Small intestine (tissue), 16 donors: ENCODE measurements around the gene KCNH4. TPM values are rescaled to one million over a fixed set of nuclear protein-coding genes. Genes with fewer than 3 reads are reported as not detected.
"Not testable (repeated sequence)": the region's sequence is repeated elsewhere in the genome, so short reads cannot be mapped to it uniquely, and the experiment has no call there.

Source experiments
- DNase-seq, 2 donors: peaks; one replicate each; pipeline versions ENCODE4 v3.0.0 to v3.0.0-alpha.2; 2013
- FAIRE-seq: peaks from 2 replicates; lab custom pipeline; 2012; peaks lifted over from hg19 to GRCh38; lab: Jason Lieb, UNC
- H3K27ac ChIP-seq, 3 donors: one replicate each; pipeline ENCODE4 v1.5.1; 2013; ENCODE audit warnings: low read length in 2 of 3, mild to moderate bottlenecking in 2 of 3, control low read depth in 1 of 3, inconsistent platforms in 1 of 3, low read depth in 1 of 3, moderate library complexity in 1 of 3
- H3K27me3 ChIP-seq, 3 donors: one replicate each; pipeline ENCODE4 v1.6.1; 2013; ENCODE audit warnings: low read length in 3 of 3, inconsistent platforms in 1 of 3; ENCODE audit not compliant: control insufficient read depth in 3 of 3, insufficient read depth in 3 of 3
- H3K36me3 ChIP-seq, 3 donors: one replicate each; pipeline ENCODE4 v1.6.1; 2013; ENCODE audit warnings: low read length in 3 of 3, inconsistent platforms in 1 of 3, low read depth in 1 of 3, mild to moderate bottlenecking in 1 of 3, moderate library complexity in 1 of 3; ENCODE audit not compliant: control insufficient read depth in 3 of 3, insufficient read depth in 2 of 3
- H3K4me1 ChIP-seq, 3 donors: one replicate each; pipeline ENCODE4 v1.6.1; 2013; ENCODE audit warnings: low read length in 2 of 3, inconsistent platforms in 1 of 3, low read depth in 1 of 3, mild to moderate bottlenecking in 1 of 3, moderate library complexity in 1 of 3; ENCODE audit not compliant: control insufficient read depth in 3 of 3, insufficient read depth in 2 of 3
- H3K4me3 ChIP-seq, 3 donors: one replicate each; pipeline ENCODE4 v1.5.1; 2013; ENCODE audit warnings: low read length in 3 of 3, control low read depth in 1 of 3, inconsistent platforms in 1 of 3, low read depth in 1 of 3, mild to moderate bottlenecking in 1 of 3, moderate library complexity in 1 of 3
- H3K9me3 ChIP-seq, 2 donors: one replicate each; pipeline ENCODE4 v1.6.1; 2013; ENCODE audit warnings: low read depth in 1 of 2, low read length in 1 of 2; ENCODE audit not compliant: control insufficient read depth in 2 of 2, insufficient read depth in 1 of 2
- WGBS, 3 donors: extraction: QIAGEN DNeasy Blood & Tissue Kit; methylation state at CpG; one replicate each; pipeline ENCODE4 v1.1.7; 2013; 5-methylcytosine and 5-hydroxymethylcytosine counted together
- long read RNA-seq, 10 donors: transcript quantifications; one replicate each; lab custom pipeline, GENCODE V29; 2026
- polyA plus RNA-seq, 4 donors: library from polyadenylated mRNA; stranded (reverse) in 3 of 4; unstranded in 1 of 4; fragments of 200-250 nt in 3 of 4; fragments of 120-200 nt in 1 of 4; gene quantifications; one replicate each; pipeline versions ENCODE4 v1.2.1 to v1.2.3, GENCODE V29; 2013
- donor health status: healthy with polysubstance abuse.
- donor health status: control.
- donor health status: control.
- donor health status: Bipolar disorder and iron deficiency.
- donor health status: healthy.

Gene KCNH4
- polyA plus RNA-seq = under 1 TPM in 2 of 4 donors, not detected in 2; 0.18 to 0.22 TPM
- long read RNA-seq, donor 1 = 0 reads
- long read RNA-seq, donor 2 = 0 reads
- long read RNA-seq, donor 3 = 0 reads
- long read RNA-seq, donor 4 = 0 reads
- long read RNA-seq, donor 5 = 0 reads
- long read RNA-seq, donor 6 = 0 reads
- long read RNA-seq, donor 7 = 0 reads
- long read RNA-seq, donor 8 = 0 reads
- long read RNA-seq, donor 9 = 0 reads
- long read RNA-seq, donor 10 = 0 reads

DNA sequence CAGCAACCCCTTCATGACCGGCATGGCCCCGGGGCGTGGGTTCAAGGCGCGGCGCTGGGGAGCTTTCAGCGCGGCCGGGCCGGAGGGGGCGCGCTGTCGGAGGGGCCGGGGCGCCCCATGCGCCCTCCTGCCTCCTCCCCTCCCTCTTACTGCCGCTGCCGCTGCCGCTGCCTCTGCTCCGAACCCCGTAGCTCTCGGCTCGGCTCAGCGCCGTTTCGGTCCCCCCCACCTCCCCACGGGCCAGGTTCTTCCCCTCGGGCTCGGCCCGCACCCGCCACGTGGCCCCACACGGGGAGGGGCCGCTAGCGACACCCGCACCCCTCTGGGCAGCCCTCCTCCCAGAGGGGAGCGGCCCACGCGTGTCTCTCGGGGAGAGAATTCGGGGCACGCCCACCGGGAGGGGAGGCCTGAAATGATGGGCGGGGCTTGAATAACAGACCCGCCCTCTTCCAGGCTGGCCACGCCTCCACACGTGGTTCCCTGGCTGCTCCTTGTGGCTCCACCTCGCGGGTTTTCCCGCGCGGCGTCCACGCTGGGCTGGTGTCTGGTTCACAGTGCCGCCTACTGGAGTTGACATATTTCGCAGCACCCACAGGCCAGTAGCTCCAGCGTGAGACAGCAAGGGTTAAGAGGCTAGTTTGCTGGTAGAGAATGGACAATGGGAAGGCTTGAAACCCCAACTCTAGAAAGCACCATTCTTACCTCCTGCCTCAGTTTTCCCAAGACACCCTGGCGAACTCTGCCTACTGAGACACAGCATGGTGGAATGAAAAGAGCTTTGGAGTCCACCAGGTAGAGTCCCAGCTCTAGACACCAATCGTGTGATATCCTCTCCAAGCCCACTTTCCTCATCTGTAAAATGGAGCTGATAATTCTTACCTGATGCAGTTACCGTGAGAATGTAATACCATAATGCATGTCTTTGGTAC is at the start of gene KCNH4:
Gene KCNH4, minus strand, starts transcription at position 221 of the 929 bp plus-strand sequence. Its CDS starts 197 bp downstream, at position 24.
- H3K4me3 ChIP-seq = peak within 1 kb of the TSS in 2 of 3 donors; percentile 22 to 46
- 4 to 6% (median 4%) methylated on average over 49 to 60 of the region's 60 CpGs for WGBS, 3 donors

DNA sequence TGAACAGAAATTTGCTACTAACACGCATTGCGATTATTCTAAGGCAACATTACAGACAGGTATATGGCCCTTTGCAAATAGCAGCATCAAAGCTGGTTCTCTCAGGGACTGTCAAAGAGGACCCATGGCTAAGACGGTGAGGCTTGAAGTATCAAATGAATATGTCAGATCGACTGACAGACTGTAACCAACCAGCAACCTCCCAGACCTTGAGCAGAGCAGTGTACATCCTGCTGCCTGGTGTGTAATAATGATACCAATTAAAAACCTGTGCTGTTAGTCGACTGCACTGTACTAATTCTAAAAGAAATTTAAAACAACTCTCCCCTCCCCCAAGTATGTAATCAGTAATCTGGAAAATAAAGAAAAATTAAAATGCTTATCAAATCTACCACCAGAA is 49.3 kb upstream of the KCNH4 start:
- H3K4me3 ChIP-seq = no peak overlapping the region
- DNase-seq (no peak), FAIRE-seq (no peak)
- no peaks in the 10 kb centered on the region for H3K27me3 ChIP-seq
- no peaks in the 10 kb centered on the region for H3K9me3 ChIP-seq
- no peak overlapping the region for H3K27ac ChIP-seq
- H3K4me1 ChIP-seq = no peaks in the 10 kb centered on the region
- H3K36me3 ChIP-seq = peaks cover 0 to 23% (median 0%) of the 10 kb centered on the region in 3 donors
- 80 to 87% (median 82%) methylated on average over 5 of the region's 5 CpGs for WGBS, 3 donors

More for the DNA sequence above, at the start of gene KCNH4:
- Histone ChIP-seq H3K27ac (no peak within 1 kb of the TSS), H3K9me3 (no peaks in the 10 kb centered on the region), H3K27me3 (peaks cover 0 to 37% (median 0%) of the 10 kb centered on the region in 3 donors), H3K4me1 (peaks cover 0 to 43% (median 11%) of the 10 kb centered on the region in 3 donors), H3K36me3 (no peaks in the 10 kb centered on the region)
- peak; percentile 69 to 80 for DNase-seq
- FAIRE-seq = no peak

DNA sequence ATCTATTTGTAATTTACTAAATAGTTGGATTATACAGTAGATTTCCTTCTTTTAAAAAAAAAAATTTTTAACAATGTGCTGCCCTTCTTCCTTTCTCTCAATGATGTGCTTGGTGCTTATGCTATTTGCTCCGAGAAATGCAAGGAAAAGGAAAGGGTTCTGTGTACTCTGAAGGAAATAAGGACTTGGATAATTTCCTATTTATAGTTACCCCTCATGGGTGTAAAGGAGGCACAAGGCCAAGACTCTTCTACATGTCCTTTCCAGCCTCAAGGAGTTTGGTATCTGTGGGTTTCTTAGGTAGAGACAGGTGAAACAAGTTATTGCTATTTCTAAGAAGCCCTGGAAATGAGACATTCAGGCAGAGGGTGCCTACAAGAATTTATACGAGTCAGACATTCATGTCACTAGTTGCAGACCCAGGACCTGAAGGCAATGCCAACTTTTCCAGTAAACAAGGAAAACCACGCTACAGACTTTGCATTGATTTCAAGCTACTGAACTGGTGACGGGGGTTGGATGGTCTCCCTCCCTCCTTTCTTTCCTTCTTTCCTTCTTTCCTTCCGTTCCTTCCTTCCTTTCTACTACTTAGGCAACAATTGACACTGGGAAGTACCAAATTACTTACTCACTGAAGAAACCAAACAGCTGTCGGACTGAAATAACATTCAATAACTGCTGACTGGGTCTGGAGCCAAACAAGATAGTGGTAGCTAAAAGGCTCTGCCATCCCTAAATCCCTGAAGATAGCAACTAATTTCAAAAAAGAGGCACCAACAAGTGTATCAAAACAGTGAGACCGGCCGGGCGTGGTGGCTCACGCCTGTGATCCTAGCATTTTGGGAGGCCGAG is 47.1 kb upstream of the KCNH4 start:
- Histone ChIP-seq H3K27ac (peak overlapping the region in 1 of 3 donors; percentile 11), H3K9me3 (no peaks in the 10 kb centered on the region), H3K27me3 (no peaks in the 10 kb centered on the region), H3K36me3 (peaks cover 0 to 42% (median 3%) of the 10 kb centered on the region in 3 donors), H3K4me3 (no peak overlapping the region), H3K4me1 (no peaks in the 10 kb centered on the region)
- WGBS, 3 donors = 73 to 91% (median 85%) methylated on average over 11 of the region's 11 CpGs
- no peak for FAIRE-seq
- no peak for DNase-seq

DNA sequence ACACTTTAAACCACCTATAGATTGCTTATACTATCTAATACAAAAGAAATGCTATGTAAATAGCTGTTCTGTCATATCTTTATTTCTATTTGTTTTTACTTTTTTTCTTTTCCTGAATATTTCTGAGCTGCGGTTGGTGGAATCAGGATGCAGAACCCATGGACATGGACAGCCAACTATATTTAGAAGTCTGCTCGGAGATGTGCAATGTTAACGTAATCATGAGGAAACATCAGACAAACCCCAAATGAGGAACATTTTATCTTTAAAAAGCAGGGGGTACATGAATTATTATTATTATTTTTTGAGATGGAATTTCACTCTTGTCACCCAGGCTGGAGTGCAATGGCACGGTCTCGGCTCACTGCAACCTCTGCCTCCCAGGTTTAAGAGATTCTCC is 44.7 kb upstream of the KCNH4 start:
- Histone ChIP-seq H3K36me3 (peaks cover 0 to 57% (median 7%) of the 10 kb centered on the region in 3 donors), H3K4me3 (no peak overlapping the region), H3K9me3 (no peaks in the 10 kb centered on the region), H3K4me1 (no peaks in the 10 kb centered on the region), H3K27ac (no peak overlapping the region), H3K27me3 (no peaks in the 10 kb centered on the region)
- 90 to 93% (median 93%) methylated on average over 5 of the region's 5 CpGs for WGBS, 3 donors
- FAIRE-seq = no peak
- no peak for DNase-seq

DNA sequence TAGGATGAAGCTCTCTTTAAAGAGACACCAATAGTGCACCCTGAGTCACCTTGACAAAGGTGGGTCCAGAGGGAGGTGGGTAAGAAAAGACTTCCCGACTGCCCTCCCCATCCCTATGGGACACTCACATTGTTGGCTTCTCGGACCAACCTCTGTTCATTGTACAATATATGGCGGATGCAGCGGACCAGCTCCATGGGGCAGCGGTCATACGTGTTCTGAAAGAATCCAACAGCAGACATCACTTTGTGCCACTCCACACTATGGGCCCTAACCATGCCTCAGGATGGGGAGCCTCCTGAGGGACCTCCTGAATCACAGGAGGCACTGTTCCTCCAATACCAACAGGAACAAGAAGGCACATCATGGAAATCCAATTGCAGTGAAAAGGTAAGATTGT is 43.7 kb upstream of the KCNH4 start:
- H3K4me1 ChIP-seq = no peaks in the 10 kb centered on the region
- peaks cover 0 to 66% (median 7%) of the 10 kb centered on the region in 3 donors for H3K36me3 ChIP-seq
- H3K9me3 ChIP-seq = no peaks in the 10 kb centered on the region
- H3K4me3 ChIP-seq = no peak overlapping the region
- WGBS, 3 donors = 95 to 97% (median 96%) methylated on average over 6 of the region's 6 CpGs
- H3K27me3 ChIP-seq = no peaks in the 10 kb centered on the region
- FAIRE-seq (no peak), DNase-seq (no peak)
- H3K27ac ChIP-seq = no peak overlapping the region

DNA sequence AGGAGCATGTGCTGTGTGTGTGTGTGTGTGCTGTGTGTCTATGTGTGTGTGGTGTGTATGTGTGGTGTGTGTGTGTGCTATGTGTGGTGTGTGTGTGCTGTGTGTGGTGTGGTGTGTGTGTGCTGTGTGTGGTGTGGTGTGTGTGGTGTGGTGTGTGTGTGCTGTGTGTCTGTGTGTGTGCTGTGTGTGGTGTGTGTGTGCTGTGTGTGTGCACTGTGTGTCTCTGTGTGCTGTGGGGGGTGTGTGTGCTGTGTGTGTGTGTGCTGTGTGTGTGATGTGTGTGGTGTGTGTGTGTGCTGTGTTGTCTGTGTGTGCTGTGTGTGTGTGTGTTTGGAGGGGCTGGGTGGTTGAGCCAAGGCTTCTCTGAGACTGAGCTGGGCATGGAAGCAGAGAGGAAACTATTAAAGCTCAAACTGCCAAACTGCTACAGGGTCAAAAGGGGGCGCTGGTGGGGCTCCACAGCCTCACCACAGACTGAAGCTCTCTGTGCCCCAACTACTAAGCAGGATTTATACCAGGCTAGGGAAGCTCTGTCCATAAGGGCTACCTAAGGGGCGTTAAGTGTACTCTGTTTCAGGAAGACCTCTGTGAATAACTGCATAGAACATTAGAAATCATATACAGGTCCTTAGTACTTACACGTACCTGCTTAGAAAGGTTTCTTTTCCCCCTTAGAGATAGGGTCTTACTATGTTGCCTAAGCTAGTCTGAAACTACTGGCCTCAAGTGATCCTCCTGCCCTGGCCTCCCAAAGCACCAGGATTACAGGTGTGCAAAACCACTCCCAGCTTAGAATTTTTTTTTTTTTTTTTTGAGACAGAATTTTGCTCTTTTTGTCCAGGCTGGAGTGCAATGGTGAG is 41.2 kb upstream of the KCNH4 start:
- no peak overlapping the region for H3K4me3 ChIP-seq
- WGBS, 3 donors = 54 to 56% (median 54%) methylated on average over 3 of the region's 3 CpGs
- H3K4me1 ChIP-seq = no peaks in the 10 kb centered on the region
- H3K27me3 ChIP-seq = no peaks in the 10 kb centered on the region
- peaks cover 8 to 70% (median 11%) of the 10 kb centered on the region in 3 donors for H3K36me3 ChIP-seq
- H3K9me3 ChIP-seq = no peaks in the 10 kb centered on the region
- FAIRE-seq (no peak), DNase-seq (peak; percentile 47 to 70)
- H3K27ac ChIP-seq = no peak overlapping the region

DNA sequence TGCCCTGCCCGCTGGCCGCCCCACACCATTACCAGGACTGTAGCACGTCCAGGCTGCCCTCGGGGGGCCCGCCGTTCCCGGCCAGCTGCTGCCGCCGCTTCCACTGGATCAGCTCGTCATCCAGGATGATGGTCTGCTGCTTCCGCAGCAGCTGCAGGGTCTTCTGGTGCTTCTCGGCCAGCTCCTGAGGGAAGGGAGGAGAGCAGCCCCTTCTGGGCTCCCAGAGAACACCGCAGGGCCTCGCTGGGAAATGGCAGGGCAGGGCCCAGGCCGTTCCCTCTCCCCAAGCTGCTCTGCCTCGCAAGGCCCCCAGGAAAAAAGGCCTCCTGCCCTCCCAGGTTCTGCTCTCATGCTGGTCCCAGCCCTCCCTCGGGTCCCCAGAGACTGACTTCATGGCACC is 38.3 kb upstream of the KCNH4 start:
- 94% methylated on average over 2 of the region's 17 CpGs; no CpG with 5 or more reads in 2 of the 3 donors for WGBS, 3 donors
- not testable (repeated sequence) for H3K9me3 ChIP-seq, DNase-seq, H3K27me3 ChIP-seq, H3K27ac ChIP-seq, H3K4me3 ChIP-seq, H3K4me1 ChIP-seq, FAIRE-seq
- peaks cover 10 to 79% (median 11%) of the 10 kb centered on the region in 3 donors for H3K36me3 ChIP-seq
